ENCODE measurements around the gene ZNF77.
"Not testable (repeated sequence)": the region's sequence is repeated elsewhere in the genome, so short reads cannot be mapped to it uniquely, and the experiment has no call there.

ZNF77 gene

DNA sequence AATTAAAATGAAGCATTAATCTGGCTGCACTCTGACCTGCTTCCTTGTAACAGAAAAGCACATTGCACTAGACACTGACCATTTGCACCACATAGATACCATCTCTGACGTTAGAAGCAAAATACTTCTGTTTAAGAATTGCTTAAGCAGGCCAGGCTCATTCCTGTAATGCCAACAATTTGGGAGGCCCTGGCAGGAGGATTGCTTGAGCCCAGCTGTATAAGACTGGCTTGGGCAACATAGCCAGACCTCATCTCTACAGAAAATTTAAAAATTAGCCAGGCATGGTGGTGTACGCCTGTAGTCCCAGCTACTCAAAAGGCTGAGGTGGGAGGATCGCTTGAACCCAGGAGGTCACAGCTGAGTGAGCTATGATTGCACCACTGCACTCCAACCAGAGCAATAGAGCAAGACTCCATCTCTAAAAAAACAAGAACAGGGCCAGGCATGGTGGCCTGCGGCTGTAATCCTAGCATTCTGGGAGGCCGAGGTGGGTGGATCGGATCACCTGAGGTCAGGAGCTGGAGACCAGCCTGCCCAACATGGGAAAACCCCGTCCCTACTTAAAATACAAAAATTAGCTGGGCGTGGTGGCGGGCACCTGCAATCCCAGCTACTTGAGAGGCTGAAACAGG lies 25.5 kb upstream of the ZNF77 start:
- no peak for DNase-seq (ENCODE audit: low spot score)

DNA sequence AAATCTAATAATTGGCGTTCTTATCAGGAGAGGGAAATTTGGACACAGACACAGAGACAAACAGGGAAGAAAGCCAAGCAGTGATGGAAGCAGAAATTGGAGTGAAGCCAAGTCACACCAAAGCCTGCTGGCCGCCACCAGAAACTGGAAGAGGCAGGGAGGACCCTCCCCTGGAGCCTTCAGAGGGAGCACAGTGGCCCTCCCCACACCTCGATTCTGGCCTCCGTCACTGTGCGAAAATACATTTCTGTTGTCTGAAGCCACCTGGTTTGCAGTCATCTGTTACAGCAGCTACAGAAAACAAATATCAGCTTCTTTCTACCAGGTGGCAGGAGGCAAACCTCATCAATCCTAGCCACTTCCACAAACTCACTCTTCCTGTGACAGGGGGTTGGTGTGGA lies 24.3 kb upstream of the ZNF77 start:
- no peak for DNase-seq (ENCODE audit: low spot score)

DNA sequence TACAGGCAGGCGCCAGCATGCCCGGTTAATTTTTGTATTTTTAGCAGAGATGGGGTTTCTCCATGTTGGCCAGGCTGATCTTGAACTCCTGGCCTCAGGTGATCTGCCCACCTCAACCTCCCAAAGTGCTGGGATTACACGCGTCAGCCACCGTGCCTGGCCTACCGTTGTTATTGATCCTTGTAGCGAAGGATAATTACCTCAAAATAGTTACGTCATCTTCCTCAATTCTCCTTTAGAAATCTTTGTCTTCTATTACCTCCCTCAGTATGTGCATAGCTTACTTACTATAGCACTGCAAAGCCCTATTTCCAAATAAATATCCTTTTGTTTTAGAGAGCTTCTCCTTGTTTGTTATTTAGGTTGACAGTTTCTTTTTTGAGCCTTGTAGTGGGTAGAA lies 23.2 kb upstream of the ZNF77 start:
- no peak for DNase-seq (ENCODE audit: low spot score)

DNA sequence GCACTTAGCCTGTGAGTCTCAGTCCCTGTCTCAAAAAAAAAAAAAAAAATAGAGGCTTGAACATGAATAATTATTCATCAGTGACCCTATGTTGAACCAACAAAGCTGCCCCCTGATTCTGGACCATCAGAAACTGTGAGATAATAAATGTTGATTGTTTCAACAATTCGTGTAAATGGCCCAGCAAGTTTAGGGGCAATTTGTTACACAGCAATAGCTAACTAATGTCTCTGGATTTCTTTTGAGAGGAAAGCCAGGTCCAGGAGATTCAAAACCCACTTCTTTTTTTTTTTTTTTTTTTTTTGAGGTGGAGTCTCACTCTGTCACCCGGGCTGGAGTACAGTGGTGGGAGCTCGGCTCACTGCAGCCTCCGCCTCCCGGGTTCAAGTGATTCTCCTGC lies 20.1 kb upstream of the ZNF77 start:
- no peak for DNase-seq (ENCODE audit: low spot score)

DNA sequence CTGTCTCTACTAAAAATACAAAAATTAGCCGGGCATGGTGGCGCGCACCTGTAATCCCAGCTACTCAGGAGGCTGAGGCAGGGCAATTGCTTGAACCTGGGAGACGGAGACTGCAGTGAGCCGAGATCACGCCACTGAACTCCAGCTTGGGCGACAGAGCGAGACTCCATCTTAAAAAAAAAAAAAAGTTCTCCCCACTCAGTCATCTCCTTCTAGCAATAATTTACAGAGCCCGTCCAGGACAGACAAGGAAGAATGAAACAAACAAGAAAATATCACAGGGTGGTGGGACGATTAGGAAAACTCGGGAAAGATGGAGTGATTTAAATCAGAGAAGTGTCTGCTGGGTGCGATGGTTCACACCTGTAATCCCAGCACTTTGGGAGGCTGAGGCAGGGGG lies 18.9 kb upstream of the ZNF77 start:
- not testable (repeated sequence) for DNase-seq (ENCODE audit: low spot score)

DNA sequence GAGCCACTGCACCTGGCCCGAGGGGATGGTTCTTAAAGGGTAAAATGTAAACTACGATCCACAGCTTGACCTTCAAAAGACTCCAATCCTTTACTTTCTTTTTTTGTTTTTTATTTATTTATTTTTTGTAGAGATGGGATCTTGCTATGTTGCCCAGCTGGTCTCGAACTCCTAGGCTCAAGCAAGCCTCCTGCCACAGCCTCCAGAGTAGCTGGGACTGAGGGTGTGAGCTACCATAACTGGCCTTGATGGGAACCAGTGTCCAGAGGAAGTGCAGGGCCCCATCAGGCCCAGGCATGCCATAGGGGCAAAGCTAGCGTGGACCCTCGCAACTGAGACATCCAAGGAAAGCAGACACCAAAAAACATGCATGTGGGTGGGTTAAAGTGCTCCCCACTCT lies 18.4 kb upstream of the ZNF77 start:
- no peak for DNase-seq (ENCODE audit: low spot score)

DNA sequence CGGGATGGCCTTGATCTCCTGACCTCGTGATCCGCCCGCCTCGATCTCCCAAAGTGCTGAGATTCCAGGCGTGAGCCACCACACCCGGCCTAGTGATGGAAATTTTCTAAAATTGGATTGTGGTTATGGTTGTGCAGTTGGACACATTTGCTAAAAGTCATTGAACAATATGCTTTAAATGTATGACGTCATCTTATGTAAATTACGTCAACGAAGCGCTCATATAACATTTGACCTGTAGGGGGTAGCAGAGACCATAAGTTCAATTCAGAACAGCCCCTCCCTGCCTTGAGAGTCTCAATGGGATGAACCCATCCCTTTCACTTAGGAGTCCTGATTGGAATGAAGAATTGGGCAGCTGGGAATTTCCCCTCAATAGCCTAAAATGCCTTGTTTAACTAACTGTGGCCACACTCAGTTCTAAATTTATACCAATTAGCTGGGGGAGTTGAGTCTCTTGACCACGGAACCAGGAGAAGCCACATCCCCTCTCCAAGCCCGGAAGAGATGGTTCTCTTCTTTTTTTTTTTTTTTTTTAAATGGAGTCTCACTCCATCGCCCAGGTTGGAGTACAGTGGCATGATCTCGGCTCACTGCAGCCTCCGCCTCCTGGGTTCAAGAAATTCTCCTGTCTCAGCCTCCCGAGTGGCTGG lies 17.4 kb upstream of the ZNF77 start:
- peak; percentile 71 for DNase-seq (ENCODE audit: low spot score)

DNA sequence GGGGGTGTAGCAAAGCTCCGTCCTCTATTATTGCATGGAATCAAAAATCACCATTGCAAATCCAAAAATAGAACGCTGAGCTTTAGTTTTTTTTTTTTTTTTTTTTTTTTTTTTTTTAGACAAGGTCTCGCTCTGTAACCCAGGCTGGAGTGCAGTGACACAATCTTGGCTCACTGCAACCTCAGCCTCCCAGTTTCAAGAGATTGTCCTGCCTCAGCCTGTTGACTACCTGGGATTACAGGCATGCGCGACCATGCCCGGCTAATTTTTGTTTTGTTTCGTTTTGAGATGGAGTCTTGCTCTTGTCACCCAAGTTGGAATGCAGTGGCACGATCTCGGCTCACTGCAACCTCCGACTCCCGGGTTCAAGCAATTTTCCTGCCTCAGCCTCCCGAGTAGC lies 15.3 kb upstream of the ZNF77 start:
- DNase-seq (ENCODE audit: low spot score), result no peak

DNA sequence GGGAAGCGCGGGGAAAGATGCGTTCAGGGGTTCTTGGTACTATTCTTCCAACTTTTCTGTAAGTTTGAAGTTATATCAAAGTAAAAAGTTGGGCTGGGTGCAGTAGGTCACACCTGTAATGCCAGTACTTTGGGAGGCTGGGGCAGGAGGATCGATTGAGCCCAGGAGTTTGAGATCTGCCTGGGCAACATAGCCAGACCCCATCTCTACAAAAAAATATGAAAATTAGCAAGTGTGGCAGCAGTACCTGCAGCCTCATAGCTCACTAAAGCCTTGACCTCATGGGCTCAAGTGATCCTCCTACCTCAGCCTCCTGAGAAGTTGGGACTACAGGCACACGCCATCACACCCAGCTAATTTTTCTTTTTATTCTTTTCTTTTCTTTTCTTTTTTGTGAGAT lies 12.4 kb upstream of the ZNF77 start:
- DNase-seq (ENCODE audit: low spot score), result no peak

DNA sequence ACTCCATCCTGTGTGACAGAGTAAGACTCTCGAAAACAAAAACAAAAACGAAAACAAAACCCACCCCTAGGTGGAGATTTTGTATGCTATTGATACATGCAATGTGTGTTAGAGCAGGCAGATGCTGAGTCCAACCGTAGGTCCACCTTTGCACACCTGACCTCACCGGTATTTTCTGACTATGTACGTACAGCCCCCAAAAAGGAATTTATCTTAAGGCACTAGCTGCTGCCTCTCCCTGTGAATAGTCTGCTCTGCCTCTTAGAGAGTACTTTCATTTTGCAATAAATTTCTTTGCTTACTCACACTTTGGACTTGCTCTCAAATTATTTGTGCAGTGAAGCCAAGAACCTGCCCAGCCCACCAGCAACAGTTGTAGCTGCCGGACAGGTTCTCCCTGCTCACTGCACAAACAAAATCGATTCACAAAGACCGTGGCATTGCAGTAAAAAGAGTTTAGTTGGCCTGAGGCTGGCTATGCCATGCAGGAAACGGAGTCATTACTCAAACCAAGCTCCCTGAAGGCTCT lies 8.2 kb upstream of the ZNF77 start:
- no peak for DNase-seq (ENCODE audit: low spot score)

DNA sequence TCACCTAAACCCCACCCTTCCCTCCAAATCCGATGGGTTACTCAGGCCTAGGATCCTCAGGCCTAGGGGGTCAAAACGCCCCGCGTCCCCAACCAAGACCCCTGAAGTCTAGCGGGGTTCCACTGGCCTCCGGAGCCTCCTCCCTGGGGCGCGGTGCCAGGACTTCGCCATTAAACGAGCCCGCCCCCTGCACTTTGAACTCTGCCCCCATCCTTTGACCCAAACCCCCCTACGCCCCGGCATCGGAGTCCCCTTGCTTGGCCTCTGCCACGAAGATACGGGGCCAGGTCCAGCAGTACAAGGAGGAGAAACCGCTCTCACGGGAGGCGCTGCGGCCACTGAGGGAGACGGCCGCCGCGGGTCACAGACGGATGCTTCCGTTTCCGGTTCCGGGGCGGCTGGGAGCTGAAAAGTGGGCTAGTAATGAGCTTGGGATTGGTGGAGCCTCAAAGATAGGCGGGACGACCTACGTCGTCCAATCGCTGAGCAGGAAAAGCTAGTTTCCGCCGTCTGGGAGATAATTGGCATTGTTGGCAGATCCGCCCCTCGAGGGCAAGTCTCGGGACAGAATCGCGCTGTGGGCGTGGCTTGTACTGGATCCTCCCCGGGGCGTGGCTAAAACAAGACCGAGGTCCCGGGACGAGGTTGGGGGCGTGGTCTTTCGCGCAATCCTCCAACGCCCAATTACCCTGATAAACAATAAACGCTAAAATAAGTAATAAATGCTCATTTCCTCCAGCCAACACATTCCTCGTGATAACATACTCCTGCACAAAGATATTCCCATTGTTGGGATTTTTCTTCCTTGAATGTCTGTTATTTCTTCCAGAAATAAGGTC lies 5.7 kb upstream of the ZNF77 start:
- peak; percentile 100 for DNase-seq (ENCODE audit: low spot score)

DNA sequence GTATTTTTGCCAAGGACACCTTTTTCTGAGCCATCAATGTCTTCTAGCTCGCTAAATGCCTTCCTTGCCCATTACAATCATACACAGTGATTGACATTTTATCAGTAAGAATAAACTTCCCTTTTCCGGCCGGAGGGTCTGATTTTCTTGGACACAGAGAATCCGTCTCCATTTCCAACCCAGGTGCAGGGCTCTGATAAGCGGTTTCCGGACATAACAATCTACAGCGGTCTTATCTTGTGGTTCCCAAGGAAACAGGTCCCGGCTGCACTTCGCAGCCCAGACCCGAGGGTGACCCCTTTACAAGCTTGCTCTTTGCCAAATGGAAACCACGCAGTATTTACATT lies 5.1 kb upstream of the ZNF77 start:
- DNase-seq (ENCODE audit: low spot score), result no peak

DNA sequence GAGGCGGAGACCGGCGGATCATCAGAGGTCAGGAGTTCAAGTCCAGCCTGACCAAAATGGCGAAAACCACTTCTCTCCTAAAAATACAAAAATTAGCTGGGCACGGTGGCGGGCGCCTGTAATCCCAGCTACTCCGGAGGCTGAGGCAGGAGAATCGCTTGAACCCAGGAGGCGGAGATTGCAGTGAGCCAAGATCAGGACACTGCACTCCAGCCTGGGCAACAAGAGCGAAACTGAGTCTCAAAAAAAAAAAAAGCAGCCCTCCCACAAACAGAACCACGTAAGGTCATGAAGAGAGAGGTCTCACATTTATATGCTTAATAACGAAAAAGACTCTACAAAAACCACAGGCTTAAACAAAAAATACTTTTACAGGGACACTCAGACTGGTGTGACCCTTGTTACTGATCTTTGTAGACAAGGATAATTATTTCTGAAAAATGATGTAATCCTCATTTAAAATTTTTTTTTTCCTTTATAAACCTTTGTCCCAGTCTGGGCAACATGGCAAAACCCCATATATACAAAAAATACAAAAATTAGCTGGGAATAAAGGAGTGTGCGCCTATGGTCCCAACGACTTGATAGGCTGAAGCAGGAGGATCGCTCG lies 909 bp upstream of the ZNF77 start:
- DNase-seq (ENCODE audit: low spot score), result no peak

DNA sequence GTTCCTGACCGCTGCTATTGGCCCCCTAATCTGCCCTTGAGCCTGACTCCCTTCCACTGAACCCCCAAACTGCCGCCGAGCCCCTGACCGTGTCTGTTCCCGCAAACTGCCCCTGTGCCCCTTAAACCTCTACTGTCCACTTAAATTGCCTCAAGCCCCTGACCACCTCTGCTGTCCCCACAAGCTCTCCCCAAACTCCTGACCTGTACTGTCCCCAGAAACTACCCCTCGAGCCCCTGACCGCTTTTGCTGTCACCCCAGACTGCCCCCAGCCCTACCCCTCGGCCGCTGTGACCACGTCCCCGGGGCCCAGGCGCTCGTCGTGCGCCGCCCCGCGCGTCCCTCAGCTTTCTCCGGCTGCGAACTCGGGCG lies 382 bp downstream of the ZNF77 start:
- no peak for DNase-seq (ENCODE audit: low spot score)

DNA sequence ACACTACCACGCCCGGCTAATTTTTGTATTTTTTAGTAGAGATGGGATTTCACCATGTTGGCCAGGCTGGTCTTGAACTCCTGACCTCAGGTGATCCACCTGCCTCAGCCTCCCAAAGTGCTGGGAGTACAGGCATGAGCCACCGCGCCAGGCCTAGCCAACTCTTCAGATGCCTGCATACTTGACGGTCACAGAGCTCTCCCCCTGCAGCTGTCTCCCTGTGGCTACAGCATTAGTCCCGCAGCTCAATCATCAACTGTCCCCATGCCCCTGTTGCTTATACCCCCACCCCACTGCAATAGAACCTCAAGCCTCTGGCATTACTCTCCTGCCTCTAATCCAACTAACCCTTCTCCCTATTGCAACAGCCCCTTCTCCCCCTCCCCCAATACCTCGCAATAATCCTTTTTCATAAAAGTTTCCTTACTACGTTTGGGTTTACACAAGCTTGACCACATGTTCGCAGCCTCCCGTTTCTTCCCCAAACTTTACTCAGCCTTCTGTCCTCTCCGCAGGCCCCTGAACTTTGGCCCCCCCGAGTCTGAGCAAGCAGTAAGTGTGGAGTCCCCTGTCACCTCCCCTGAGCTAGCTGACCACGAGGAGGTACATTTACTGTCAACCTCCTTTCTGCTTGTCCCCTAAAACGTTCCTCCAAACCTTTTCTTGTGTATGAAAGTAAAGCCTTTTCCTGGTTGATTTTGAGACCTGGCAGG lies 1.7 kb downstream of the ZNF77 start:
- DNase-seq (ENCODE audit: low spot score), result no peak

DNA sequence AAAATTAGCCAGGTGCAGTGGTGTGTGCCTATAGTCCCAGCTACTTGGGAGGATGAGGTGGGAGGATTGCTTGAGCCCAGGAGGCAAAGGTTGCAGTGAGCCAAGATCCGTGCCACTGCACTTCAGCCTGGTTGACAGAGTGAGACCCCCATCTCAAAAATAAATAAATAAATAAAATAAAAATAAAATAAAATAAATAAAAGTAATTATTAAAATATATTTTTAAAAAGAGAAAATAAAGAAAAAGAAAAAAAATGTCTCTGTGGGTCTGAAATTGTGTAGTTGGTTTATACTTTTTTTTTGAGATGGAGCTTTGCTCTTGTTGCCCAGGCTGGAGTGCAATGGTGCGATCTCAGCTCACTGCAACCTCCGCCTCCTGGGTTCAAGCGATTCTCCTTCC lies 8.9 kb downstream of the ZNF77 start:
- DNase-seq (ENCODE audit: low spot score), result not testable (repeated sequence)

DNA sequence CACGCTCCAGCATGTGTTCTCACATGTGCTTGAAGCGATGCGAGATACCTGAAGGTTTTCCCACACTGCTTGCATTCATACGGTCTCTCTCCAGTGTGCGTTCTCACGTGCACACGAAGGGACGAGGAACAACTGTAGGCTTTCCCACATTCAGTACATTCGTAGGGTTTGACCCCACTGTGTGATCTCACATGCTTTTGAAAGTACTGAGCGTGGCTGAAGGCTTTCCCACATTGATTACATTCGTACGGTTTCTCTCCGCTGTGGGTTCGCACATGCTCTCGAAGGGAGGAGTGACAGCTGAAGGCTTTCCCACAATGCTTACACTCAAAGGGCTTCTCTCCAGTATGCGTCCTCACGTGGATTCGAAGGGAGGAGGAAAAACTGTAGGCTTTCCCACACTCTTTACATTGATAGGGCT lies 11.3 kb downstream of the ZNF77 start:
- DNase-seq (ENCODE audit: low spot score), result no peak

DNA sequence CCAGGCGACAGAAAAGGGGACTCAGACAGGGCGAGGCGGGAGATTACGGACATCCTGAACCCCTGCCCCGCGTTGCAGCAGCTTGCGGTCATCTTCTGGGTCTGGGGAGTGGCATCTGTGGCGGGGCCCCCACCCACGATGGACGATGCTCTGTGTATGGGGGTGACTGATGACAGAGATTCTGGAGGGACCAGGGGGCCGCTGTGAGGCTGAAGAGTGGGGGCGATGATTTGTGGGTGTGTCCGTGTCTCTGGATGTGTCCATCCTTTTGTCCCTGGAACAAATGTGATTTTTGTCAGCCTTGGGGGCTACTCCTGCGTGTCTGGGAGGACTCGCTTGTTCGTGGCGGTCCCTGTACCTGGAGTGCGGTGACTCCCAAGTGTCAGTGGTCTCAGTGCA lies 17.7 kb downstream of the ZNF77 start:
- no peak for DNase-seq (ENCODE audit: low spot score)

DNA sequence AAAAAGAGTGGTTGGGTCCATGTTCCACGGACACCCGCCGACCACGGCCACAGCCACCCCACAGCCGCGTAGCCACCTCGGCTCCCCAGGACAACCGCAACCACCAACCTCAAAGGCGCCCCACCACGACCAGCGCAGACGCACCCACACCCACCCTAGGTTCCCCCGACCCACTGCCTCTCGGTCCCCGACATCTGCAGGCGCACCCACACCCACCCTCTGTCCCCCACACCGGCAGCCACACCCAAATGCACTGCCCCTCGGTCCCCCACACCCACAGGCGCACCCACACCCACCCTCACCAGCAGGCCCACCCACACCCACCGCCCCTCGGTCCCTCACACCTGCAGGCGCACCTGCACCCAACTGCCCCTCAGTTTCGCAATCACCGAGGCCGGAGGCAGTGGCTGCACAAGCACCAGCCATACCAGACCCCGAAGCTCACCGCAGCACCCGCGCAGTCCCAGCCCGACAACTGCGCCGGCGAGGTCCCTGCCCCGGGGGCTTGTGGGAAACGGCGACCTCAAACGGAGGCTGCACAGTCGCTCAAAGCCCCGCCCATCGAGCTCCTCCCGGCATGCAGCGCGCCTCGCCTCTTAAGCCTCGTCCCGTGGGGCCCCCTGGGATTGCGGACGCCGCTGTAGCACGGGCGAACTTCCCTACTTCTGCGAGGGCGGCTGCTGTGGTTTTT lies 18.3 kb downstream of the ZNF77 start:
- no peak for DNase-seq (ENCODE audit: low spot score)

DNA sequence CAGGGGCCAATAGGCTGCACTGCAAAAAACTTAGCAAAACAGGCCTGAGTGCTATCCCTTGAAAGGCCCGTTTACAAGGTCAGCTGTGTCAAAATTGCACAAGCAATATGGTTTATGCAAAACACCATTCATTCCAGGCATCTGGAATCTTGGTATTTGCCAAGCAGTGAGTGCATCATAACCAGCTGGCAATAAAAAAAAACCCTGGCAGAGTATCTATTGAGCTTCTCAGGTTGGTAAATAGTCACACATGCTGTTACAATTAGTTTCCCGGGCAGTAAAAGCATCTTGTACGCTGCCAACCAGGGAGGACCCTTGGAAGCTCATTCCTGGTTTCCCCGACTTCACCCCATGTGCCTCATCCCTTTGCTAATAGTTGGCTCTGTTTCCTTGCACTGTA lies 21.3 kb downstream of the ZNF77 start:
- peak; percentile 78 for DNase-seq (ENCODE audit: low spot score)

DNA sequence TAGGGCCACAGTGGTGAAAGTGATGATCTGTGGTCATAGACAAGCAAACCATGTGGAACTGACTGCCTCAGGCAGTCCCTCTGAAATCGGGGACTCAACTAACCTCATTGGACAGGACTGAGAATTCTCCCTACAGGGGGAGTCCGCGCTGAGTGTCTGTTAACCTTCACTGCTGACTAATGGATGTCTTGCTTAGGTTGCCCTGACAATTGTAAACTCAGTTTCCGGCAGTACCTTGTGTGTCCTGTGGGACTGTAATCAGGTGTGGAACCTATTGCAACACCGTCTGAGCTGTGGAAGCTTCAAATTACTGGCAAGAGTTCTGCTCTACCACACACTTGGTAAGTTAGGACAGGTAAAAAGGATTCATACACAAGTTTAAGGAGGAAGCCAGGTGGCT lies 21.8 kb downstream of the ZNF77 start:
- DNase-seq (ENCODE audit: low spot score), result no peak
